Measurements from ENCODE around the gene HMSD. TPM values are rescaled to one million over a fixed set of nuclear protein-coding genes. Genes with fewer than 3 reads are reported as not detected.
"Not testable (repeated sequence)": the region's sequence is repeated elsewhere in the genome, so short reads cannot be mapped to it uniquely, and the experiment has no call there.

HMSD gene
- total RNA-seq, 1 donor from 2014 or later: 0.26 TPM

DNA sequence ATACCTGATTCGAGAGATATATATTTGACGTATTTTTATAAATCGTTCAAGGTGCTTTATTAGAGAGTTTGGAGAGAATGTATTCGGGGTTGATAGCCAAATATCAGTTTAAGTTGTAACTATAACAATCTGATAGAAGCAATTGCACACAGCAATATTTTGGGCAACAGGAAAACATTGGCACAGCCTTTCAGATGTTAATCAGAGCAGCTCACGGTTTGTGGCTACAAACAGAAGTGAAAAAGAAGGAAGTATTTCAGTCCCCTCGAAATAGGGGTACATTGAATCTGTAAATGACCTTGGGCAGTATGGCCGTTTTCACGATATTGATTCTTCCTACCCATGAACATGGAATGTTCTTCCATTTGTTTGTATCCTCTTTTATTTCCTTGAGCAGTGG lies 20.8 kb upstream of the HMSD start:
- H3K4me3 ChIP-seq (ENCODE audit: low read depth, low read length): no peak overlapping the region
- H3K27me3 ChIP-seq (ENCODE audit: control insufficient read depth, insufficient read depth, low read length): no peaks in the 10 kb centered on the region
- FAIRE-seq (no peak), DNase-seq (ENCODE audit: low read depth) (no peak)
- TF ChIP-seq, protein P1, sequence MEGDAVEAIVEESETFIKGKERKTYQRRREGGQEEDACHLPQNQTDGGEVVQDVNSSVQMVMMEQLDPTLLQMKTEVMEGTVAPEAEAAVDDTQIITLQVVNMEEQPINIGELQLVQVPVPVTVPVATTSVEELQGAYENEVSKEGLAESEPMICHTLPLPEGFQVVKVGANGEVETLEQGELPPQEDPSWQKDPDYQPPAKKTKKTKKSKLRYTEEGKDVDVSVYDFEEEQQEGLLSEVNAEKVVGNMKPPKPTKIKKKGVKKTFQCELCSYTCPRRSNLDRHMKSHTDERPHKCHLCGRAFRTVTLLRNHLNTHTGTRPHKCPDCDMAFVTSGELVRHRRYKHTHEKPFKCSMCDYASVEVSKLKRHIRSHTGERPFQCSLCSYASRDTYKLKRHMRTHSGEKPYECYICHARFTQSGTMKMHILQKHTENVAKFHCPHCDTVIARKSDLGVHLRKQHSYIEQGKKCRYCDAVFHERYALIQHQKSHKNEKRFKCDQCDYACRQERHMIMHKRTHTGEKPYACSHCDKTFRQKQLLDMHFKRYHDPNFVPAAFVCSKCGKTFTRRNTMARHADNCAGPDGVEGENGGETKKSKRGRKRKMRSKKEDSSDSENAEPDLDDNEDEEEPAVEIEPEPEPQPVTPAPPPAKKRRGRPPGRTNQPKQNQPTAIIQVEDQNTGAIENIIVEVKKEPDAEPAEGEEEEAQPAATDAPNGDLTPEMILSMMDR (IDR thresholded peaks at IDR 0.05; ENCODE audit: insufficient read depth, low read length, severe bottlenecking): no peak
- H3K36me3 ChIP-seq (ENCODE audit: control insufficient read depth, insufficient read depth, low read length): no peaks in the 10 kb centered on the region

DNA sequence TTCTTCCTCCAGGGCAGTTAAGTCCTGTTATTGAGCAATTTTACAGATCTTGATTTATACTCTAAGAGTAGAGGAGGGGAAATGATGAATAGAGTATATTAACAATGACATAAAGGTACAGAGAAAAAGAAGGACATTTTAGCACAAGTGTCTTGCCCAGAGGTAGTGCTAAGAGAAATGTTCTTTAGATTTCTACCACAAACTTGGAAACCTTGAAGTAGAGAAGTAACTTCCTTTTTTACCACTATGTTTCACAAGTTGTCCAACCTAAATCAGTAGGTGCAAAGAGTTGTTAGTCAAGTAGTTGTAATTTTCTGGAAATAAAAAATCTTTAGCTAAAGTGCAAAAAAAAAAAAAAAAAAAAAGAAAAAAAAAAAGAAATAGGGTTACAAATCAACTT lies 19.7 kb upstream of the HMSD start:
- not testable (repeated sequence) for FAIRE-seq; DNase-seq (ENCODE audit: low read depth)

DNA sequence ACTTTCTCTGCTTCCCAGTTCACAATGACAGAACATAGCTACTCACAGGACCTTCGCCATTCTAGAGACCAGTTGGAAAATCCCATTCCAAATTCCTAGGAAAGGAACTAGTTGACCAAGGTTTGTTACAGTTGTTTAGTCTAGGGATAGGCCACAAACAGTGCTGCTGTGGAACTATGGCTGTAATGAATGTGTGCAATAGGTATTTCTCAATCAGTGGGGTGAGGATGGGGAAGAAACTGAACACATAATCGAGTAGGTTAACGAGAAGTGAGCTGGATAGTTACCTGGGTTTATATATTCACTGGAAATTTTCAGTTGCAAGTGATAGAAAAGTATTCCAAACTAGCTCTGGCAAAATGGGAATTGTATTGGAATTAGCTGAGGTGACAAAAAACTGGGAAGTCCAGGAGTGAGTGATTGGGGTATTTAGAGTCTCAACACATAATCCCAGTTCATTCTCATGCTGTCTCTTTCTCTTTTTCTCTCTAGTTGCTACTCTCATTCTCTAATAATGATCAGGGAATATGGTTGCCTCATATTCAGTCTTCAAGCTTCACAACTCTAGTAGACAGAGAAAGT lies 18.2 kb upstream of the HMSD start:
- no peak for DNase-seq (ENCODE audit: low read depth)
- no peak for FAIRE-seq
- H3K4me3 ChIP-seq (ENCODE audit: low read depth, low read length): no peak overlapping the region

More for the DNA sequence above, 19.7 kb upstream of the HMSD start:
- H3K36me3 ChIP-seq (ENCODE audit: control insufficient read depth, insufficient read depth, low read length); H3K27me3 ChIP-seq (ENCODE audit: control insufficient read depth, insufficient read depth, low read length); H3K4me3 ChIP-seq (ENCODE audit: low read depth, low read length): not testable (repeated sequence)

DNA sequence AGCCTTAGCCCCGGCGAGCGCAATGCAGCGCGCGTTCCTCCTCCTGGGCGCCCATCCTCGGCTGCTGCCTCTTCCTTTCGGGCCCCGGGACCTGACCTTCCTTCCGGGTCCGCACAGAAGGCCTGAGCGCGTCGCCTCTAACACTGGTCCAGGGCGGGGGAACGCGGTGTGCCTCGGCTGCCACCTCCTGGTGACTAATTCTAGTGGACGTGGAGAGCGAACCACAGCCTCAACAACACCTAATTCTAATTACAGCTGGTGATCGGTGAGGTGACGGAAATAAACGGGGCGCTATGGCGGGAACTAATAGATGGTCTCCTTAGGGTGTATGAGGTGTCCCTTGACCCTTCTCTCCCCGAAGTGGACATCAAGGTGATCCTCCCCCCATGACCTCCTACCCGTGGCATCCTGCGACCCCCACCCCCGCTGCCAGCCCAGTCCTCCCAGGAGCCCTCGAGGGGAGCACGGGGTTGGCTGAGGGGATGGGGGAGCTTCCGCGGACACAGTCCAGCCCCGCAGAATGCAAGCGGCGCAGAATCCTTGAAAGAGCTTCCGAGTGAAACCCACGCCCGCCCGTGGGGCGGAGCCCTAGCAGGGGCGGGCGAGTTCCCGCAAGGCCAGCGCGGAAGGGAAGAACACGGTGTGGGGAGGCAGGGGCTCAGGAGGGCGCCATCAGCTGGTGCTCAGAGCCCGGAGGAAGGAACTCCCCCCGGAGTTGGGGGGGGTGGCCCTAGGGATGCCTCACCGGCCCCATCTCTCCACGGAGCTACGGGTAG lies 12.8 kb upstream of the HMSD start:
- no peaks in the 10 kb centered on the region for H3K27me3 ChIP-seq (ENCODE audit: control insufficient read depth, insufficient read depth, low read length)
- TF ChIP-seq, protein P1 (IDR thresholded peaks at IDR 0.05; ENCODE audit: insufficient read depth, low read length, severe bottlenecking): peak; percentile 84
- H3K4me3 ChIP-seq (ENCODE audit: low read depth, low read length): peak overlapping the region; percentile 68
- FAIRE-seq (no peak), DNase-seq (ENCODE audit: low read depth) (peak; percentile 72)
- H3K36me3 ChIP-seq (ENCODE audit: control insufficient read depth, insufficient read depth, low read length): no peaks in the 10 kb centered on the region

More for the DNA sequence above, 18.2 kb upstream of the HMSD start:
- TF ChIP-seq, protein P1 (IDR thresholded peaks at IDR 0.05; ENCODE audit: insufficient read depth, low read length, severe bottlenecking): no peak
- no peaks in the 10 kb centered on the region for H3K36me3 ChIP-seq (ENCODE audit: control insufficient read depth, insufficient read depth, low read length)
- H3K27me3 ChIP-seq (ENCODE audit: control insufficient read depth, insufficient read depth, low read length): no peaks in the 10 kb centered on the region

- Histone ChIP-seq H3K4me3 (ENCODE audit: low read depth, low read length) (peak overlapping the region; percentile 68), H3K27me3 (ENCODE audit: control insufficient read depth, insufficient read depth, low read length) (no peaks in the 10 kb centered on the region), H3K36me3 (ENCODE audit: control insufficient read depth, insufficient read depth, low read length) (no peaks in the 10 kb centered on the region)
- TF ChIP-seq, protein P1 (IDR thresholded peaks at IDR 0.05; ENCODE audit: insufficient read depth, low read length, severe bottlenecking): no peak
- FAIRE-seq (no peak), DNase-seq (ENCODE audit: low read depth) (no peak)
Measured at GRCh38 chr18:63936932-63937393, 12.1 kb upstream of the HMSD start.

GRCh38 chr18:63940008-63940407 lies 9.1 kb upstream of the HMSD start:
- FAIRE-seq: no peak
- TF ChIP-seq, protein P1 (IDR thresholded peaks at IDR 0.05; ENCODE audit: insufficient read depth, low read length, severe bottlenecking): no peak
- no peaks in the 10 kb centered on the region for H3K27me3 ChIP-seq (ENCODE audit: control insufficient read depth, insufficient read depth, low read length)

DNA sequence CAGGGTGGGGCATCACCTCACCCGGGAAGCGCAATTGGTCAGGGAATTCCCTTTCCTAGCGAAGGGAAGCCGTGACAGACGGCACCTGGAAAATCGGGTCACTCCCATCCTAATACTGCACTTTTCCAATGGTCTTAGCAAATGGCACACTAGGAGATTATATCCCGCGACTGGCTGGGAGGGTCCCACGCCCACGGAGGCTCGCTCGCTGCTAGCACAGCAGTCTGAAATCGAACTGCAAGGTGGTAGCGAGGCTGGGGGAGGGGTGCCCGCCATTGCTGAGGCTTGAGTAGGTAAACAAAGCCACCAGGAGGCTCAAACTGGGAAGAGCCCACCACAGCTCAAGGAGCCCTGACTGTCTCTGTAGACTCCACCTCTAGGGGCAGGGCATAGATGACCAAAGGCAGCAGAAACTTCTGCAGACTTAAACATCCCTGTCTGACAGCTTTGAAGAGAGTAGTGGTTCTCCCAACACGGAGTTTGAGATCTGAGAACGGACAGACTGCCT lies 8.5 kb upstream of the HMSD start:
- H3K36me3 ChIP-seq (ENCODE audit: control insufficient read depth, insufficient read depth, low read length); H3K27me3 ChIP-seq (ENCODE audit: control insufficient read depth, insufficient read depth, low read length); DNase-seq (ENCODE audit: low read depth); H3K4me3 ChIP-seq (ENCODE audit: low read depth, low read length); FAIRE-seq: not testable (repeated sequence)

More at GRCh38 chr18:63940008-63940407, 9.1 kb upstream of the HMSD start:
- no peak overlapping the region for H3K4me3 ChIP-seq (ENCODE audit: low read depth, low read length)
- no peak for DNase-seq (ENCODE audit: low read depth)
- no peaks in the 10 kb centered on the region for H3K36me3 ChIP-seq (ENCODE audit: control insufficient read depth, insufficient read depth, low read length)

Data from bronchial epithelial cell (primary cell).